ENCODE measurements around the gene MAD1L1. TPM values are rescaled to one million over a fixed set of nuclear protein-coding genes. Genes with fewer than 3 reads are reported as not detected.

MAD1L1 gene
- total and polyA plus RNA-seq, 2 of the 8 experiments (the other 6 are each of a cell fraction or from before 2014, with no cell fraction given), result 40.4 to 44.6 TPM

- 97% methylated on average over 3 of the region's 3 CpGs; no CpG with 5 or more reads in 1 of the 2 experiments for WGBS, 2 experiments (ENCODE audit: extremely low coverage in 1 of 2, insufficient coverage in 1 of 2, insufficient read length in 1 of 2, insufficient replicate concordance in 2 of 2, low coverage in 1 of 2, low lambda C conversion rate in 2 of 2, missing lambda C conversion rate in 1 of 2)
- H2BK120ac ChIP-seq (replicated peaks; ENCODE audit: low read depth, low read length), result no peak overlapping the region
- FAIRE-seq, result no peak
Observed at GRCh38 chr7:2233926-2234325, 1.2 kb upstream of the MAD1L1 start.

More at GRCh38 chr7:2233926-2234325, 1.2 kb upstream of the MAD1L1 start:
- H3K27ac ChIP-seq (ENCODE audit: low read depth, low read length), result no peak overlapping the region
- ChIA-PET CTCF (ENCODE audit: partially characterized antibody) (interaction anchor here (0.6 kb wide), 1 partner anchor 14 kb away, joined by 3 read pairs; no protein-coding TSS in a partner anchor), POLR2A (ENCODE audit: partially characterized antibody) (interaction anchor here (1.5 to 4.5 kb wide), 3 partner anchors 8 to 80 kb away, joined by 3 to 36 read pairs (median 4); partner anchors contain the start of genes MRM2, NUDT1 and SNX8)
- peaks cover 3 to 9% of the 10 kb centered on the region in 2 experiments for H4K20me1 ChIP-seq (replicated peaks in 1 of 2; ENCODE audit: control insufficient read depth in 1 of 2, insufficient read depth in 2 of 2, low read length in 2 of 2)
- H3K36me3 ChIP-seq (ENCODE audit: control insufficient read depth in 2 of 4, insufficient read depth in 4 of 4, low read length in 3 of 4), result peaks cover 18 to 53% (median 39%) of the 10 kb centered on the region in 4 experiments
- peaks cover 8% of the 10 kb centered on the region; the same call in 1 of the 2 replicates for H3K23me2 ChIP-seq (ENCODE audit: low read depth, low read length)
- H3K4me3 ChIP-seq (ENCODE audit: extremely low read depth in 1 of 4, insufficient read depth in 2 of 4, low read depth in 3 of 4, low read length in 4 of 4), result peak overlapping the region in 1 of 4 experiments; percentile 93; a peak in 1 of 8 replicates
- H2BK15ac ChIP-seq (ENCODE audit: low read length), result no peak overlapping the region
- no peak overlapping the region for H2AK5ac ChIP-seq (ENCODE audit: low read depth, low read length)
- H3K4me1 ChIP-seq (replicated peaks in 1 of 4; ENCODE audit: control insufficient read depth in 3 of 4, insufficient read depth in 4 of 4, low read length in 3 of 4), result peaks cover 0 to 2% (median 0%) of the 10 kb centered on the region in 4 experiments; a peak in 1 of 7 replicates
- no peak for DNase-seq (ENCODE audit: low read depth in 1 of 2, low spot score in 2 of 2)
- H4K8ac ChIP-seq (ENCODE audit: extremely low read depth, insufficient read depth, low read length), result no peak overlapping the region
- H3K79me1 ChIP-seq (ENCODE audit: low read depth, low read length), result peaks cover 9% of the 10 kb centered on the region
- H2BK5ac ChIP-seq (ENCODE audit: low read depth, low read length), result no peak overlapping the region
- no peak overlapping the region for H3K14ac ChIP-seq (ENCODE audit: insufficient read length)
- no peaks in the 10 kb centered on the region for H3K9me3 ChIP-seq (ENCODE audit: insufficient read depth in 2 of 2, low read depth in 1 of 2, low read length in 1 of 2)
- peaks cover 8 to 32% of the 10 kb centered on the region in 2 experiments for H3K79me2 ChIP-seq (ENCODE audit: control insufficient read depth in 1 of 2, insufficient read depth in 2 of 2, low read length in 2 of 2)
- H2AFZ ChIP-seq (ENCODE audit: low read length), result no peak overlapping the region
- H3K18ac ChIP-seq (ENCODE audit: extremely low read depth, low read length), result no peak overlapping the region
- peak overlapping the region in 1 of 2 experiments; percentile 60; a peak in 1 of 4 replicates for H3K4me2 ChIP-seq (ENCODE audit: insufficient read depth in 1 of 2, low read depth in 2 of 2, low read length in 2 of 2)
- no peaks in the 10 kb centered on the region for H3K27me3 ChIP-seq (replicated peaks in 1 of 4; ENCODE audit: control insufficient read depth in 3 of 4, extremely low read depth in 1 of 4, insufficient read depth in 3 of 4, low read length in 3 of 4)
- H3K4ac ChIP-seq (replicated peaks; ENCODE audit: insufficient read length, low read depth, low read length), result no peak overlapping the region
- H3K56ac ChIP-seq (replicated peaks; ENCODE audit: insufficient read length, low read depth, low read length), result no peak overlapping the region
- TF ChIP-seq SRF (IDR thresholded peaks at IDR 0.05; ENCODE audit: low read depth, low read length), result no peak
- TF ChIP-seq RXRA (IDR thresholded peaks at IDR 0.05; ENCODE audit: insufficient read depth, low read depth, low read length), result no peak
- TF ChIP-seq CEBPB (IDR thresholded peaks at IDR 0.05; ENCODE audit: low read depth, low read length), result no peak
- TF ChIP-seq USF2 (IDR thresholded peaks at IDR 0.05; ENCODE audit: low read length), result no peak
- no peak for TF ChIP-seq RBBP5 (IDR thresholded peaks at IDR 0.05; ENCODE audit: borderline replicate concordance, low read depth, low read length)
- H2BK12ac ChIP-seq (ENCODE audit: low read depth, low read length), result no peak overlapping the region
- no peak overlapping the region for H4K5ac ChIP-seq (ENCODE audit: insufficient read length, low read depth, low read length)
- H3K9ac ChIP-seq (replicated peaks in 1 of 4; ENCODE audit: extremely low read depth in 1 of 4, low read depth in 3 of 4, low read length in 3 of 4), result no peak overlapping the region
- no peak overlapping the region for H4K91ac ChIP-seq (replicated peaks; ENCODE audit: insufficient read length, low read length)
- no peak overlapping the region for H2BK20ac ChIP-seq (ENCODE audit: low read length)
- H3K23ac ChIP-seq (ENCODE audit: insufficient read length), result no peak overlapping the region
